BE2C (cell line): ENCODE results near the gene LRCOL1.

Experiments
- DNase-seq: peaks from one replicate; pipeline ENCODE4 v3.0.0-alpha.2; 2020
- H3K27me3 ChIP-seq: fragments of 250-450 bp; sonication (Bioruptor Pico); 2 replicates; pipeline ENCODE4 v1.5.1; 2020; ENCODE audit warnings: mild to moderate bottlenecking
- H3K36me3 ChIP-seq: fragments of 250-450 bp; sonication (Bioruptor Pico); 2 replicates; pipeline ENCODE4 v1.5.1; 2020; ENCODE audit warnings: mild to moderate bottlenecking
- H3K4me1 ChIP-seq: fragments of 250-450 bp; sonication (Bioruptor Pico); 2 replicates; pipeline ENCODE4 v1.5.1; 2020
- H3K4me3 ChIP-seq: 2 replicates; pipeline ENCODE4 v1.5.1; 2011; ENCODE audit warnings: low read depth, low read length
- H3K9me3 ChIP-seq: fragments of 250-450 bp; sonication (Bioruptor Pico); 2 replicates; pipeline ENCODE4 v1.5.1; 2020
- CTCF ChIP-seq: IDR thresholded peaks from 2 replicates; pipeline ENCODE4 v1.5.1; 2012; ENCODE audit warnings: mild to moderate bottlenecking, low read depth, low read length

The LRCOL1 gene

GRCh38 chr12:132638541-132639408 lies 28.4 kb upstream of the LRCOL1 start:
- no peaks in the 10 kb centered on the region for H3K9me3 ChIP-seq
- peak; percentile 92 for TF ChIP-seq CTCF
- DNase-seq: peak; percentile 42
- H3K4me1 ChIP-seq: no peaks in the 10 kb centered on the region
- peaks cover 79% of the 10 kb centered on the region for H3K36me3 ChIP-seq
- no peaks in the 10 kb centered on the region for H3K27me3 ChIP-seq
- H3K4me3 ChIP-seq: no peak overlapping the region

GRCh38 chr12:132637811-132638210 lies 27.4 kb upstream of the LRCOL1 start:
- Histone ChIP-seq H3K27me3 (no peaks in the 10 kb centered on the region), H3K4me1 (no peaks in the 10 kb centered on the region), H3K4me3 (no peak overlapping the region), H3K36me3 (peaks cover 75% of the 10 kb centered on the region), H3K9me3 (no peaks in the 10 kb centered on the region)
- no peak for DNase-seq
- TF ChIP-seq CTCF: no peak

GRCh38 chr12:132635076-132635955 lies 24.9 kb upstream of the LRCOL1 start:
- Histone ChIP-seq H3K36me3 (peaks cover 79% of the 10 kb centered on the region), H3K9me3 (no peaks in the 10 kb centered on the region), H3K4me3 (no peak overlapping the region), H3K27me3 (no peaks in the 10 kb centered on the region), H3K4me1 (no peaks in the 10 kb centered on the region)
- TF ChIP-seq CTCF: no peak
- DNase-seq: no peak

GRCh38 chr12:132634411-132634990 lies 24.1 kb upstream of the LRCOL1 start:
- Histone ChIP-seq H3K36me3 (peaks cover 82% of the 10 kb centered on the region), H3K4me3 (no peak overlapping the region), H3K27me3 (no peaks in the 10 kb centered on the region), H3K9me3 (no peaks in the 10 kb centered on the region), H3K4me1 (no peaks in the 10 kb centered on the region)
- TF ChIP-seq CTCF: no peak
- no peak for DNase-seq

GRCh38 chr12:132633901-132634300 lies 23.5 kb upstream of the LRCOL1 start:
- Histone ChIP-seq H3K36me3 (peaks cover 85% of the 10 kb centered on the region), H3K4me3 (no peak overlapping the region), H3K27me3 (no peaks in the 10 kb centered on the region), H3K9me3 (no peaks in the 10 kb centered on the region), H3K4me1 (no peaks in the 10 kb centered on the region)
- no peak for DNase-seq
- TF ChIP-seq CTCF: no peak
